Raji (cell line): Measurements from ENCODE around the gene CMIP.

Experiments used
- POLR2A ChIP-seq: IDR thresholded peaks from 2 replicates; pipeline ENCODE4 v1.6.1; 2011; ENCODE audit warnings: low read depth, low read length, control low read depth; ENCODE audit not compliant: insufficient read depth

Gene CMIP

GRCh38 chr16:81530296-81530721 lies 85.7 kb downstream of the CMIP start:
- no peak for TF ChIP-seq POLR2A

DNA sequence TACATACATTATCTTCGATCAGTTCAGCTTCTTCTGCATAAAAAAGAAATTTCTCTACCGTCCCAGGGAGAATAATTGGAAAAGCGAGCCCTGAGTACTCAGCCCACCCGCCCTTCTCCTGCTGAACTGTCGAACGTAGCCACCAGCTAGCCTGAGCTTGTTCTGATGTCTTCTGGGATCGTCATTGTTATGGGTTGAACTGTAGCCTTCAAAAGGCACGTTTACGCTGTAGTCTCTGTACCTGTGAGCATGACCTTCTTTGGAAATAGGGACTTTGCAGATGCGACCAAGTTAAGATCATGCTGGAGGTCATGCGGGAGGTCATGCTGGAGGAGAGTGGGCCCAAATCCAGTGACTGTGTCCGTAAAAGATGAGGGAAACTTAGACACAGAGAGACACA lies 86.2 kb downstream of the CMIP start:
- no peak for TF ChIP-seq POLR2A

DNA sequence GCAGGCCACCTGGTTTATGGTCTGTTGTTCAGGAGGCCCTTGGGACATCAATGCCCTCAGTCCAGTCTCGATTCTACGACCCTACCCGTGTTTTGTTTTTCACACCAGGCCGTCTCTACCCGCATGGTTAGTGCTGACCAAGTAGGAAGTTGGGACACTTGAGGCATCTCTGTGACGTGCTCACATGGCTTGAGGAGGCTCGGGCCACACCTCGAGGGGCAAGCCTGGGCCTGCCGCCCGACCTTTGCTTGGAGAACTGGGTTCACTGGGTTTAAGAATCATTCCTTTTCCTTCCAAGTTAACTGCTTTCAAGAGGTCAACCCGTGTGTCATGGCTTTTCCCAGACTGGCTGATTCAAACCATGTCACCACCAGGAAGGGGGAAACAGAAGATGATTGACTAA lies 86.8 kb downstream of the CMIP start:
- TF ChIP-seq POLR2A: no peak

GRCh38 chr16:81532491-81533174 lies 88.0 kb downstream of the CMIP start:
- TF ChIP-seq POLR2A: no peak

DNA sequence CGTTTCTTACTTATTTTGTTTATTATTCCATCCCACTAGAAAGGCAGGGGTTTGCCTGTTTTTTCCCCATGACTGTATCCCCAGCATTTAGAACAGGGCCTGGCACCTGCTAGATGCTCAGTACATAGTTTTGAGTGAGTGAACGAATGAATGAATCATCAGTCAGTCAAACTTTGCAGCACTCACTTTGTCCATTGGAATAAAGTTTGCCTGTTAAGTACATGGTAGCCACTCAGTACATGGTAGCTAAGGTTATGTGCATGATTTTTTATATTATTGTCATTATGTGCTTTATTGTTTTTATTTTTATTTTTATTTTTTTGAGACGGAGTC lies 88.5 kb downstream of the CMIP start:
- TF ChIP-seq POLR2A: no peak

DNA sequence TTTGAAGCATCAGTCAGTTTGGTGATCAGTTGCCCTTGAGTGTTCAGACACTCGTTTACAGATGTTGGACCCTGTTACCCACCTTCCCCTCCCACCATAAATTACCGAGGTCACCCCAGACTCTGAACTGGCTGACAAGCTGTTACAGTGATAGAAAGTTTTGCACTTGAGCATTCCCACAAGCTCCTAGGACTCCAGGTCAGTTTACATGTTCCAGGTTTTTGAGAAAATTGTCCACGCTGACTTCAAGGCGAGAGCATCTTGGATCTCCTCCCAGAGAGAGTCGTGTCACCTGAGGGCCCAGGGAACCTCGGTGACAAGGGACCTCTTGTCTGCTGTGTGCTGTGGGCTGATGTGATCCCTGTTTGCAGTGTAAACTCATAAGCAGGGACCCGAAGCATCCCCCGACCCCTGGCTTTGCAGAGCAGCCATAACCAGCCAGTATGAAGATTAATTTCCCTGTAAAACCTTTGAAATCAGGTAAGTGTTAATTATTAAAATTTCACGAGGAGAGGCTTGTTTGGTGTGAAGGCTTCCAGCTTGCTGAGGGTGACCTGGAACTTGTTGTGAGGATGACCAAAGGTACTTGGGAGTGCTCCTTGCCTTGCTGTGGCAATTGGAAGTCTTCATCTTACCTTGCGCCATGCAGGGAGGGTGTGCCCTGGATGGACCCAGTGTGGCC lies 91.2 kb downstream of the CMIP start:
- TF ChIP-seq POLR2A: no peak

- no peak for TF ChIP-seq POLR2A
Observed at GRCh38 chr16:81536648-81537047, 92.0 kb downstream of the CMIP start.

GRCh38 chr16:81537721-81538561 lies 93.3 kb downstream of the CMIP start:
- no peak for TF ChIP-seq POLR2A

DNA sequence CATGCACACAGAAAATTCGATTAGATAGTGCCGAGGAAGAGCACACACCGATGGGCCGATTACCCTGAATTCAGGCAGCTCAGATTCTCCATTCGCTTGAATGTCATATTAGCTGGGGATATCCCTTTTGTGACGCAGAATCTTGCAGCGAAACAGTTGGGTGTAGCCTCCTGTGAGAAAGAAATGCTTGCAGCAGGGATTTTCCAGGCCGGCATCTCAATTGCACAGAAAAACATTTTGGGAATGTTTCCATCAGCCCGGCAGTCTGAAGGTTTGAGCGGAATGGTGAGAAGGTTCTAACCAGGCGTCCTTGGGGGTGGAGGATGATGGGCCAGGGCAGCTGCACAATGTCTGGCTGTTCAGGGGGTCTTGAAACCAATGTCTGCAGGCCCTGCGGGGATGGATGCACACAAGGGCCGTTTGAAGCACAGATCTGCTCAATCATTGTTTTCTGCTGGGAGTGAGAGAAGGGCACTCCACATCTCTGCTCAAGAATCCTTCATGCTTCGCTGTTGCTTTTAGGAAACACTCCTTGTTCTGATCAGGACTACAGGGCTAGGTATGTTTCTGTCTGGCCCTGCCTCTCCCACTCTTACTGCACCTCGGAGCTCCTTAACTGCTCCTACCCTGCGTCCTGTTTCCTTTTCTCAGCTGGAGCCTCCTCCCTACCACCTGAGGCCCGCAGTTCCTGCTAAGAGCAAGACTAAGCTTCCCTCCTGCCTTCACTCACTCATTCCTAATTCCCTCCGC lies 94.6 kb downstream of the CMIP start:
- no peak for TF ChIP-seq POLR2A

DNA sequence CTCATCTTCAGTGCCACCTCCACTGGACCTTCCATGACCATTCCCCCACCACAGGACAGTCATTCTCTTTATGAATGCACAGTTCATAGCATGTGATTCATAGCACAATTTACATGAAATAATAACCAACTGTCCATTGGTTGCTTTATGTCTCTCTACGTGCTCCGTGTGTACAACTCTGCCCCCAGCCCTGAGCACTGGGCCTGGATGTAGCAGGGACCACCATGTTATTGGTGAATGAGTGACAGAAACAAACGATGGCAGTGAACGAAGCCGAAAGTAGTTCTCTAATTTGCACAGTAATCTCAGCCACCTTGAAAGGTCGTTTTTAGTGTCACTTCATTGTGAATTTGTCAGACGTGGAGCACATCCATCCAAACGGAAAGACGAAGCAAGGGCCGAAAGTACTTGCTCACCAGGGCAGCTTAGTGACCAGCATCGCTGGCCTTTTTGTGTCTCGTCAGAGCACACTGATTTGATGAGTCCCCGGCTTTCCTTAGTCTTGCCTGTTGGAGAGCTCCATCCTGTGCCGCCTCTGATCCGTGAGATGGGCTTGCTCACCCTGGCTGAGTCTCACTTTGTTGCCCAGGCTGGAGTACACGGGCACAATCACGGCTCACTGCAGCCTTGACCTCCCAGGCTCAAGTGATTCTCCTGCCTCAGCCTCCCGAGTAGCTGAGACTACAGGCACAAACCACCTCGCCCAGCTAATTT lies 95.3 kb downstream of the CMIP start:
- TF ChIP-seq POLR2A: no peak

DNA sequence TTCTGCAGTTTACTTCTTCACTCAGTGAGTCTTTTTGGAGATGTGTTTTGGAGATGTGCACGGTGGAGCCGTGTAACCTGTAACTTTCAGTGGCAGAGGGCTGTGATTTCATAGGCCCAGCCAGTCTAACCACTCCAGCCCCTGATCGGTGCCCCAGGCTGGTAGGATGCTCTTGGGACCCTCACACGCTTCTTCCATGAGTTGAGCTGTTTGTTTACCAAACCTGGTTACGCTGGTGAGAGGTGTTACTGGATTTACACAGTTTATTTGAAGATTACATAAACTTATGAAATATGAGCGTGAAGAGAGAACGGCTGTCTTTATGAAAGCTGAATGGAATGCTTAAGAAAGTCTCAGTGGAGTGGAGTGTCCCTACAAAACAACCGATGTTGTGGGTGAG lies 96.7 kb downstream of the CMIP start:
- no peak for TF ChIP-seq POLR2A

DNA sequence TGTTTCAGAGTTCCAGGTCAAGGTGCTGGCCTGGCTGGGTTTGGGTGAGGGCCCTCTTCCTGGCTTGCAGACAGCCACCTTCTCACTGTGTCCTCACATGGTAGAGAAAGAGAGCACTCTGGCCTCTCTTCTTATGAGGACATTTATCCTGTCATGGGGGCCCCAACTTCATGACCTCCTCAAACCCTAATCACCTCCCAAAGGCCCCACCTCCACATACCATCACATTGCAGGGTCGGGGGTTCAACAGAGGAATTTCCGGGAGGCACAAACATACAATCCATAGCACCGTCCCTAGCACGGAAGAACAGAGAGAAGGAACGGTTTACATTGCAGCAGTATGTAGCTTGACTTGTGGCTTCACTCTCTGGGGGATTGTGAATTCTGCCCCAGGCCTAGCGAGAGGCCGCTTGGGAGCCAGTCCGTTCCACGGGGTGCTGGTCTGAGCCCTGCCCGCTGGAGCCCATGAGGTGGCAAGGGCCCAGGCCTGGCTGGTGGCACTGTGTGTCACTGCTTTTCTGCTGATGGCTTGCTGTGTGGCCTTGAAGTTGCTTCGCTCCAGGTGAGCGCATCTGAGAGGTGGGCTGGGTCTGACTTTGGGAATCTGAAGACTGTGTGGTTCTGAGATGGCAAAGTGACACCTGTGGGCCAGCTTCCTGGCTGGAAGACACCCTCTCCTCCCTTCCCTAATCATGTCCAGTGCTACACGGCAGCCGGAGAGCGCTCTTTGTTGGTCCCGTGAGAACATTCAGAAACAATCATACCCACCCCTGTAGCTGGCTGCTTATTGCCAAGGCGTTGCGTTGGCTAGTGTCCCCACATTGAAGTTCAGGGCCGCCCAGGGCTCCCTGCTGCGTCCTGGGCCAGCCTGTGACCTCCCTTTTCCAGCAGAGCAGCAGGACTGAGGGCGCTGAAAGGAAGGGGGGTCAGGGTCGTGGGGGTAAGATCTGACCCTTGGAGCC lies 98.3 kb downstream of the CMIP start:
- no peak for TF ChIP-seq POLR2A

GRCh38 chr16:81543571-81543970 lies 99.0 kb downstream of the CMIP start:
- TF ChIP-seq POLR2A: no peak

DNA sequence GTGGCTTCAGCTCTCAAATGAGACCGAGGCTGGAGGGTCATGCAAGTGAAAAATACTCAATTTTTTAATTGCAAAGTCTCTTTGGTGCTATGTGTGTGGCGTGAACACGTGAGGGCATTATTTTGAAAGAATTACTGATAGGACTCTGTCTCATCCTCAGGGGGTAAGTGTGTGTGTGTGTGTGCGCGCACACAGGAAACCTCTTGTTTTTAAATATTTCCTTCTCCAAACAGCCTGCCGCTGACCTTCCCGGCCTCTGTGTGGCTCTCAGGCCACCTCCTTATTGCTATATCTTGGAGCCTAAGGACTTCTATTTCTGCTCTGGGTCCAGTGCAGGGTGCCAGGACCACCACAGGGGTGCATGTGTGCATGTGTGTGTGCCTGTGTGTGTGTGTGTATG lies 99.7 kb downstream of the CMIP start:
- no peak for TF ChIP-seq POLR2A
